Measurements from ENCODE around the gene CACNA2D2. TPM values are rescaled to one million over a fixed set of nuclear protein-coding genes. Genes with fewer than 3 reads are reported as not detected.

CACNA2D2 gene
- total and polyA plus RNA-seq, 8 donors: 15.4 to 86.6 (median 30.2) TPM

DNA sequence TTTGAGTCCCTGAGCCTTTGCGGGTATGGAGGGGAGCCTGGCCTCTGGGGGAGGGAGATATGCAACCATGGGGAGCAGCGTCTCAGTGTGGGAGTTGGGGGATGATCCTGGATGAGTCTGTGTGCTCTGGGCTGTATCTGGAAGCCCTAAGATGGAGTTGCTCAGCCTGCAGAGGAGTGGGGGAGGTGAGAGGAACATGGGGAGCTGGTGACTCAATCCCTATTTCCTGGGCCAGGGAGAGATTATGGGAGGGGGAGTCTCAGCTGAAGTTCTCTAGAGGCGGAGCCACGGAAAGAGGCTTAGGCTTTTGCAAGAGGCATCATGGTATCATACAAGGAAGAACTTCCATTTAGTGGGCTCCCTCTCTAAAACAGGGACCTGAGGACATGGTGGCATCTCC is 84.6 kb downstream of the CACNA2D2 start:
- Histone ChIP-seq H3K36me3 (no peaks in the 10 kb centered on the region), H3K27ac (no peak overlapping the region), H3K9me3 (no peaks in the 10 kb centered on the region), H3K4me1 (no peaks in the 10 kb centered on the region), H3K27me3 (no peaks in the 10 kb centered on the region), H3K4me3 (no peak overlapping the region)
- ATAC-seq (no peak), DNase-seq (no peak)
- intact Hi-C loops (cut with DNase I): no loop called here
- TF ChIP-seq, protein P1, sequence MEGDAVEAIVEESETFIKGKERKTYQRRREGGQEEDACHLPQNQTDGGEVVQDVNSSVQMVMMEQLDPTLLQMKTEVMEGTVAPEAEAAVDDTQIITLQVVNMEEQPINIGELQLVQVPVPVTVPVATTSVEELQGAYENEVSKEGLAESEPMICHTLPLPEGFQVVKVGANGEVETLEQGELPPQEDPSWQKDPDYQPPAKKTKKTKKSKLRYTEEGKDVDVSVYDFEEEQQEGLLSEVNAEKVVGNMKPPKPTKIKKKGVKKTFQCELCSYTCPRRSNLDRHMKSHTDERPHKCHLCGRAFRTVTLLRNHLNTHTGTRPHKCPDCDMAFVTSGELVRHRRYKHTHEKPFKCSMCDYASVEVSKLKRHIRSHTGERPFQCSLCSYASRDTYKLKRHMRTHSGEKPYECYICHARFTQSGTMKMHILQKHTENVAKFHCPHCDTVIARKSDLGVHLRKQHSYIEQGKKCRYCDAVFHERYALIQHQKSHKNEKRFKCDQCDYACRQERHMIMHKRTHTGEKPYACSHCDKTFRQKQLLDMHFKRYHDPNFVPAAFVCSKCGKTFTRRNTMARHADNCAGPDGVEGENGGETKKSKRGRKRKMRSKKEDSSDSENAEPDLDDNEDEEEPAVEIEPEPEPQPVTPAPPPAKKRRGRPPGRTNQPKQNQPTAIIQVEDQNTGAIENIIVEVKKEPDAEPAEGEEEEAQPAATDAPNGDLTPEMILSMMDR (IDR thresholded peaks at IDR 0.05): no peak

DNA sequence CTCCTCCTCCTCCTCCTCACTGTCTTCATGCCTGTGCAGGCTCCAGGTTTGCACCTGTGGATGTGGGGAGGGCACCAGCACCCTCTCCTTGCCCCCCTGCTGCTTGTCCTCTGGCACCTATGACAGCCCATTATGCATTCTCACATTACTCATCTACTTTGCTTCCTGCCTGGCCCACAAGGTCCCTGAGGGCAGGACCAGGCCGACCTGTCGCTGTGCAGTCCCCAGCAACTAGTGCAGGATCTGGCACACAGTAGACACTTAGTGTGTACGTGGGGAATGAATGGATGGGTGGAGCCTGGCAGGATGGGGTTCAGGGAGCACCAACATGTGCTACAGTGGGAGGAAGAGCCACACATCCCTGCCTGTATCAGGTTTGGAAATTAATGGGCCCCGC is 85.8 kb downstream of the CACNA2D2 start:
- no peak overlapping the region for H3K4me3 ChIP-seq
- H3K9me3 ChIP-seq: no peaks in the 10 kb centered on the region
- no peak overlapping the region for H3K27ac ChIP-seq
- H3K36me3 ChIP-seq: no peaks in the 10 kb centered on the region
- TF ChIP-seq, protein P1 (IDR thresholded peaks at IDR 0.05): no peak
- no peaks in the 10 kb centered on the region for H3K27me3 ChIP-seq
- no peaks in the 10 kb centered on the region for H3K4me1 ChIP-seq
- DNase-seq (no peak), ATAC-seq (no peak)
- intact Hi-C loops (cut with DNase I): no loop called here

DNA sequence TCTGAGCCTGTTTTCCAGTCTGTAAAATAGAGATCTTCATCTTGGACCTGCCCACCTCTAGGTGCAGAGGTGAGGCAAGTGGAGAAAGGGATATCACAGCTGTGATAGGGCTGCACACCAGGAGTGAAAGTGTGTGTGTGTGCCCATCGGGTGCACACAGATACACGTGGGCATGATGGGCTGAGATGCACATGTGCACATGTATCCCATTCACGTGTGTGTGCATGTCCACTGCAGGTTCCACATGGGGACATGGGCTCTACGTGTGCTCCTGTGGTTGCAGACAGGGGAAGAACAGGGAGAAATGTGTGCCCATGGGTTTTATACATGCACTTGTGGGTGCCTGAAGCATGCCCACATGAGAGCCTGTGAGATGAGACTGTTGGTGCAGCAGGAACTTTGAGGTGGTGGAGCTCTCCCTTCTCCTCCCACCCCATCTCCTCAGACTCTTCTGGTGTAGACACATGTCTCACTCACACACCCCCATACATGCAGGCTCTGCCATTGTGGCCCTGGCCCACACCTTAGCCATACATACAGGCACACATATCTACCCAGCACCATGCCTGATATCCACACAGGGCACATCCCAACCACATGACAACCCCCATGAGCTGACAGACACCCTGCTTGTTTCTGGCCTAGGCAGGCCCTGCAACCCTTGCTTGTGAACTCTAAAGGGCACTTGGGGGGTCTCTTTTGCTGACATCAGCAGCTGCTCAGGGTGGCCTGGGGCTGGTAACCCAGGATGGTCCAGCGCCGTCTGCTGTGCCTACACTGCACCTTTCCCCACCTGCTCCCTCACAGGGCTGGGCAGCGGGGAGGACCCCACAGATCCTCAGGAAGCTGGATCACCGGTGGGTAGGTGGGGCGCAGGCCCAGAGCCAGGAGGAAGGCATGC is 86.4 kb downstream of the CACNA2D2 start:
- no peaks in the 10 kb centered on the region for H3K36me3 ChIP-seq
- H3K27me3 ChIP-seq: no peaks in the 10 kb centered on the region
- no peak overlapping the region for H3K4me3 ChIP-seq
- ATAC-seq (no peak), DNase-seq (no peak)
- TF ChIP-seq, protein P1 (IDR thresholded peaks at IDR 0.05): no peak
- H3K27ac ChIP-seq: no peak overlapping the region
- no peaks in the 10 kb centered on the region for H3K9me3 ChIP-seq
- H3K4me1 ChIP-seq: no peaks in the 10 kb centered on the region
- intact Hi-C loops (cut with DNase I): no loop called here

DNA sequence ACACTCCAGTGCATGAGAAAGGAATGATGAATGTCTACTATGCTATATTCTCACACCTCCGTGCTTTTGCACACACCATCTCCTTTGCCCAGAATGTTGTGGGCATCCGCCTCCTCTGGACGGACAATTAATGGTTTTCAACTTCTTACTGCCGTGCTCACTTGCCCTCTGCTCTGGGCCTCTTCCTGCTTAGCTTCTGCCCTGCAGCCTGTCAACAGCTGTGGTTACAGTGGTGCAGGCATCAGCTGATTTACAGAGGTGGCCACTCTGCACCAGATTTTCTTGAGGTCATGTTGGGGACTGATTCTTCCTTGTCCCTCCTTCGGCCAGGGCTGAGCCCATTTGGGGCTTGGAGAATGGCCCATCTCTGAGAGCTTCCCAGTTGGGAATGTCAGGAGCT is 87.6 kb downstream of the CACNA2D2 start:
- ATAC-seq: no peak
- no peaks in the 10 kb centered on the region for H3K4me1 ChIP-seq
- intact Hi-C loops (cut with DNase I): no loop called here

DNA sequence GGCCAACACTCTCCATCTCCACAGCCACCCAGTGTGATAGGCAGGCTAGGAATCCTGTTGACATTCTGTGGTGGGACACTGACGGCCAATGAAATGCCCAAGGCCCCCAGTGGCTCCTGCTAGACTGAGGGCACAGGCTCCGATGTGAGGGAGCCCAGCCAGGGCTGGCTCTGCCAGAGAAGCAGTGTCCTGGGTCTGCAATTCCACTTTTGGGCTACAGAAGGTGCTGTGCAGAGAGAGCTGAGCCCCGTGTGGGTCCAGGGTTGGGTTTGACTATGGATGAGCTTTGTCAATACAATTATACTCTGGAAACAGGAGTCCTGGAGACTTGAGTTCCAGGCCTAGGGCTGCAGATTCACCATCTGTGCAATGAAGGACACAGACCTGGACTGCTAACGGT is 88.4 kb downstream of the CACNA2D2 start:
- TF ChIP-seq, protein P1 (IDR thresholded peaks at IDR 0.05): no peak
- no peak overlapping the region for H3K27ac ChIP-seq
- no peak for DNase-seq
- H3K4me3 ChIP-seq: no peak overlapping the region
- no peaks in the 10 kb centered on the region for H3K4me1 ChIP-seq
- H3K27me3 ChIP-seq: no peaks in the 10 kb centered on the region
- H3K36me3 ChIP-seq: no peaks in the 10 kb centered on the region
- no peaks in the 10 kb centered on the region for H3K9me3 ChIP-seq
- intact Hi-C loops (cut with DNase I): no loop called here
- ATAC-seq: no peak

More for the DNA sequence above, 87.6 kb downstream of the CACNA2D2 start:
- no peak overlapping the region for H3K4me3 ChIP-seq
- no peak for DNase-seq
- H3K27me3 ChIP-seq: no peaks in the 10 kb centered on the region
- TF ChIP-seq, protein P1 (IDR thresholded peaks at IDR 0.05): no peak
- H3K9me3 ChIP-seq: no peaks in the 10 kb centered on the region
- H3K36me3 ChIP-seq: no peaks in the 10 kb centered on the region
- H3K27ac ChIP-seq: no peak overlapping the region
